ENCODE measurements around the gene ARHGEF17. TPM values are rescaled to one million over a fixed set of nuclear protein-coding genes. Genes with fewer than 3 reads are reported as not detected.

ARHGEF17 gene
- total RNA-seq (2016; rRNA removed; fragmentation: Illumina TruSeq; extraction: Trizol) (5.7 and 10.7 TPM in 2 replicates), polyA plus RNA-seq (2011; rRNA removed) (28.8 and 37.7 TPM in 2 replicates), polyA minus RNA-seq (2011; rRNA and poly(A)+ RNA removed; ENCODE audit: low replicate concordance) (41.7 and 126 TPM in 2 replicates), Bru-seq, nascent RNA (percentile 73 among the genes with signal in this experiment), BruChase-seq, experiment 1, labeled RNA remaining after a 6-hour chase (percentile 76 among the genes with signal in this experiment), BruChase-seq, experiment 2, labeled RNA remaining after a 2-hour chase (percentile 79 among the genes with signal in this experiment)
- 4.6 and 5.1 TPM in 2 replicates for total RNA-seq (2016; cell fraction: cytosol; rRNA removed; fragmentation: Illumina TruSeq; extraction: Trizol; ENCODE audit: low read depth)
- 3.7 and 12.1 TPM in 2 replicates for total RNA-seq (2016; cell fraction: insoluble cytoplasmic fraction; rRNA removed; fragmentation: Illumina TruSeq; extraction: Trizol)
- 3.3 and 3.8 TPM in 2 replicates for total RNA-seq (2016; cell fraction: membrane; rRNA removed; fragmentation: Illumina TruSeq; extraction: Trizol)
- 20.3 and 20.6 TPM in 2 replicates for total RNA-seq (2016; cell fraction: nucleus; rRNA removed; fragmentation: Illumina TruSeq; extraction: Trizol)
- polyA plus RNA-seq (2011; cell fraction: cytosol; rRNA removed), result 7.4 and 13.6 TPM in 2 replicates
- 250 and 318 TPM in 2 replicates for polyA plus RNA-seq (2011; cell fraction: nucleus; rRNA removed)
- polyA plus RNA-seq (2012), result 17.9 and 20.3 TPM in 2 replicates
- polyA plus RNA-seq (2016; cell fraction: cytosol; fragmentation: Illumina TruSeq; extraction: Trizol; ENCODE audit: low read depth), result 0.35 and 0.64 TPM in 2 replicates
- 5.4 and 7.1 TPM in 2 replicates for polyA plus RNA-seq (2016; cell fraction: insoluble cytoplasmic fraction; fragmentation: Illumina TruSeq; extraction: Trizol; ENCODE audit: low read depth)
- 0.76 and 0.94 TPM in 2 replicates for polyA plus RNA-seq (2016; cell fraction: membrane; fragmentation: Illumina TruSeq; extraction: Trizol; ENCODE audit: low read depth)
- polyA plus RNA-seq (2016; cell fraction: nucleus; fragmentation: Illumina TruSeq; extraction: Trizol; ENCODE audit: insufficient read depth, low read depth), result 83.1 and 89.4 TPM in 2 replicates
- 13.5 and 20.6 TPM in 2 replicates for polyA minus RNA-seq (2011; cell fraction: cytosol; rRNA and poly(A)+ RNA removed)
- polyA minus RNA-seq (2011; cell fraction: nucleus; rRNA and poly(A)+ RNA removed), result 85.9 and 99.9 TPM in 2 replicates
- long read RNA-seq, experiment 1, partial matches to known transcripts, result 1 of 3 reads
- long read RNA-seq, experiment 1, other reads (novel, unspliced or antisense), result 2 of 3 reads
- long read RNA-seq, experiment 2, full-length matches to known transcripts, result 17 of 38 reads
- long read RNA-seq, experiment 2, partial matches to known transcripts, result 10 of 38 reads
- long read RNA-seq, experiment 2, other reads (novel, unspliced or antisense), result 11 of 38 reads

- Histone ChIP-seq H3K4me1 (ENCODE audit: insufficient read depth, low read length) (peaks cover 53% of the 10 kb centered on the region), H3K9ac (ENCODE audit: insufficient read depth, low read depth, low read length) (peak within 1 kb of the TSS; percentile 93), H3K36me3 (replicated peaks in 1 of 2; ENCODE audit: control insufficient read depth in 1 of 2, insufficient read depth in 2 of 2, low read length in 2 of 2) (no peaks in the 10 kb centered on the region; a peak in 1 of 5 replicates), H3K9me3 (ENCODE audit: low read length) (no peaks in the 10 kb centered on the region), H3K79me2 (ENCODE audit: insufficient read depth, low read length) (peaks cover 38% of the 10 kb centered on the region), H3K4me2 (ENCODE audit: low read depth, low read length) (peak within 1 kb of the TSS; percentile 96), H3K4me3 (replicated peaks in 1 of 3; ENCODE audit: insufficient read depth in 1 of 3, low read depth in 2 of 3, low read length in 3 of 3) (peak within 1 kb of the TSS; percentile 82 to 86 (median 85)), H3K27ac (ENCODE audit: extremely low read length, insufficient read depth, low read length) (peak within 1 kb of the TSS; percentile 99), H3K27me3 (ENCODE audit: control insufficient read depth in 1 of 2, insufficient read depth in 2 of 2, low read length in 2 of 2) (no peaks in the 10 kb centered on the region; a peak in 1 of 5 replicates), H4K20me1 (ENCODE audit: insufficient read depth, low read length) (peaks cover 6% of the 10 kb centered on the region; the same call in 1 of the 2 replicates), H2AFZ (ENCODE audit: low read length) (peak within 1 kb of the TSS; percentile 58)
- intact Hi-C loops (cut with micrococcal nuclease; ENCODE audit: unreplicated experiment) (no loop called here), in situ Hi-C loops (cut with HindIII; ENCODE audit: extremely low pct_ligation_motif_present, low pct_unique_long_range_greater_than_20kb) (loop anchor here (5.0 kb wide), 1 partner anchor 34 kb away; no protein-coding TSS in a partner anchor)
- CTCF ChIA-PET (ENCODE audit: low intra/inter-chr PET ratio, low total read pairs), result interaction anchor here (0.7 to 2.9 kb wide), 10 partner anchors 15 to 86 kb away, joined by 3 to 90 read pairs (median 3); no protein-coding TSS in a partner anchor
- TSS peak; percentile 75 for BruUV-seq (replicated peaks)
- POLR2A ChIA-PET, result interaction anchor here (0.8 to 6.2 kb wide), 18 partner anchors 8 to 248 kb away, joined by 3 to 205 read pairs (median 6); partner anchors contain the start of gene RELT
- DNase-seq (ENCODE audit: low spot score), result peak; percentile 78
- ATAC-seq, result peak; percentile 40
- no peak for FAIRE-seq
- 1% methylated on average over 18 of the region's 105 CpGs for WGBS (ENCODE audit: low lambda C conversion rate)
- no peak for TF ChIP-seq KAT2B (IDR thresholded peaks at IDR 0.05; ENCODE audit: borderline replicate concordance, low read depth, low read length)
- no peak for TF ChIP-seq PAXIP1 (CRISPR knock-in tag; conservative IDR thresholded peaks at IDR 0.05)
- no peak for TF ChIP-seq YEATS2 (CRISPR knock-in tag; IDR thresholded peaks at IDR 0.05; ENCODE audit: borderline replicate concordance)
- 0 out of 2 replicates have a peak, but pooled peaks have one; percentile 23 for TF ChIP-seq ZNF281 (CRISPR knock-in tag; IDR thresholded peaks at IDR 0.05; ENCODE audit: borderline replicate concordance)
- TF ChIP-seq ZSCAN22 (CRISPR knock-in tag; IDR thresholded peaks at IDR 0.05), result no peak
- peak; percentile 26; the same call in 1 of the 2 replicates for TF ChIP-seq ZNF800 (CRISPR knock-in tag; IDR thresholded peaks at IDR 0.05)
These were observed at the start of gene ARHGEF17 for GRCh38 chr11:73308003-73308960. TSS of gene ARHGEF17 (plus strand) at chr11:73308276. CDS start at chr11:73308639, 363 bp downstream.

Measured in HepG2 (cell line).